22Rv1 (cell line): ENCODE measurements around the gene MRPL53.

Experiments
- ZFX ChIP-seq: fragments of 450-650 bp; IDR thresholded peaks from 2 replicates; pipeline ENCODE4 v1.6.1; 2017; ENCODE audit warnings: antibody characterized with exemption, borderline replicate concordance
- TF ChIP-seq, protein P1 (sequence below): fragments of 450-650 bp; IDR thresholded peaks from 2 replicates; pipeline ENCODE4 v1.5.1; 2017; ENCODE audit warnings: mild to moderate bottlenecking

DNA sequence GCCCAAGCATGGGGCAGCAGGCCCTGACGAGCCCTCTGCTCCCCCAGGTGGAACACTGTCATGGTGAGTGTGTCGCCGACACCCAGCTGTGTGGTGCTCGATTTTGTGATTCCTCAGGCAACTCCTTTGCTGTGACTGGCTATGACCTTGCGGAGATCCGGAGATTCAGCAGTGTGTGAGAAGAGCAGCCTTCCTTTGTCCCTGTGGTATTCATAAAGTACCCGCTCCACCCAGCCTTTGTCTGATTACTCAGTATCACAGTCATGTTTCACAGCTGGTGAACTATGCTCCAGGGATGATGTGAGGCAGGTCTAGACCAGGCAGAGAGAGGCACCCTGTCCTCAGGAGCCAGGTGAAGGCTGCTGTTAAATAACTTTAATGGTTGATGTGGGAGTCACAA, 47.0 kb downstream of the MRPL53 start:
- TF ChIP-seq ZFX: no peak
- TF ChIP-seq, protein P1, sequence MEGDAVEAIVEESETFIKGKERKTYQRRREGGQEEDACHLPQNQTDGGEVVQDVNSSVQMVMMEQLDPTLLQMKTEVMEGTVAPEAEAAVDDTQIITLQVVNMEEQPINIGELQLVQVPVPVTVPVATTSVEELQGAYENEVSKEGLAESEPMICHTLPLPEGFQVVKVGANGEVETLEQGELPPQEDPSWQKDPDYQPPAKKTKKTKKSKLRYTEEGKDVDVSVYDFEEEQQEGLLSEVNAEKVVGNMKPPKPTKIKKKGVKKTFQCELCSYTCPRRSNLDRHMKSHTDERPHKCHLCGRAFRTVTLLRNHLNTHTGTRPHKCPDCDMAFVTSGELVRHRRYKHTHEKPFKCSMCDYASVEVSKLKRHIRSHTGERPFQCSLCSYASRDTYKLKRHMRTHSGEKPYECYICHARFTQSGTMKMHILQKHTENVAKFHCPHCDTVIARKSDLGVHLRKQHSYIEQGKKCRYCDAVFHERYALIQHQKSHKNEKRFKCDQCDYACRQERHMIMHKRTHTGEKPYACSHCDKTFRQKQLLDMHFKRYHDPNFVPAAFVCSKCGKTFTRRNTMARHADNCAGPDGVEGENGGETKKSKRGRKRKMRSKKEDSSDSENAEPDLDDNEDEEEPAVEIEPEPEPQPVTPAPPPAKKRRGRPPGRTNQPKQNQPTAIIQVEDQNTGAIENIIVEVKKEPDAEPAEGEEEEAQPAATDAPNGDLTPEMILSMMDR: no peak
